ENCODE data around the gene GNL1. TPM values are rescaled to one million over a fixed set of nuclear protein-coding genes. Genes with fewer than 3 reads are reported as not detected.
A peak's percentile ranks its signal among the peaks of the same experiment; 100 is the strongest.

GNL1 gene
- total and polyA plus RNA-seq, 9 donors = 42.4 to 128 (median 89.6) TPM

DNA sequence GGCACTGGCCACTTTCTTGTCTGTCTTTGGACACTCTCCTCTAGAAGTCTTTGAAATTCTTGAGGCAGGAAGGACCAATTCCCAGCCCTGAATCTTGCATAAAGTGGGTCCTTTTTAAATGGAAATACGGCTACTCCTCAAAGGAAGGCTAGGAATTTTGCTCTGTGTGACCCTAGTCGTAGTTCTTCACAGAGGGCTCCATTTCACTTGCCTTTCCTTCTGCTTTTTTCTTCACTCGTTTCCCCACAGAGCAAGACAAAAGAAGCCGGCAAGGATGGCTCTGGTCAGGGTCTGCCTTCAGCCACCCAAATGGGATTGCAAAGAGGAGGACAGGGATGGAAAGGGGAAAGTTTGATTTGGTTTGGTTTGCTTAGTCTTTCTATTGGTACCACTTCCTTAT is 41.2 kb downstream of the GNL1 start:
- Histone ChIP-seq H3K27ac (peak overlapping the region in 1 of 2 donors; percentile 19), H3K4me1 (ENCODE audit: insufficient read depth) (peaks cover 1% of the 10 kb centered on the region), H3K4me3 (no peak overlapping the region), H3K36me3 (no peaks in the 10 kb centered on the region), H3K27me3 (no peaks in the 10 kb centered on the region), H3K9me3 (no peaks in the 10 kb centered on the region)
- DNase-seq = no peak
- intact Hi-C loops (cut with DNase I) = no loop called here
- no peak for TF ChIP-seq CTCF (IDR thresholded peaks at IDR 0.05)
- TF ChIP-seq EP300 (IDR thresholded peaks at IDR 0.05) = no peak
- TF ChIP-seq POLR2A (IDR thresholded peaks at IDR 0.05) = no peak
- 37 to 45% (median 37%) methylated on average over 4 of the region's 4 CpGs for WGBS, 3 donors

- Histone ChIP-seq H3K9me3 (no peaks in the 10 kb centered on the region), H3K27me3 (no peaks in the 10 kb centered on the region), H3K36me3 (no peaks in the 10 kb centered on the region), H3K4me3 (no peak overlapping the region), H3K27ac (no peak overlapping the region), H3K4me1 (ENCODE audit: insufficient read depth) (peaks cover 1% of the 10 kb centered on the region)
- TF ChIP-seq POLR2A (IDR thresholded peaks at IDR 0.05) = no peak
- TF ChIP-seq CTCF (IDR thresholded peaks at IDR 0.05) = no peak
- TF ChIP-seq EP300 (IDR thresholded peaks at IDR 0.05) = no peak
- 80 to 85% (median 83%) methylated on average over 2 of the region's 2 CpGs for WGBS, 3 donors
- no peak for DNase-seq
- intact Hi-C loops (cut with DNase I) = no loop called here
Measured at GRCh38 chr6:30513451-30513850, 42.8 kb downstream of the GNL1 start.

DNA sequence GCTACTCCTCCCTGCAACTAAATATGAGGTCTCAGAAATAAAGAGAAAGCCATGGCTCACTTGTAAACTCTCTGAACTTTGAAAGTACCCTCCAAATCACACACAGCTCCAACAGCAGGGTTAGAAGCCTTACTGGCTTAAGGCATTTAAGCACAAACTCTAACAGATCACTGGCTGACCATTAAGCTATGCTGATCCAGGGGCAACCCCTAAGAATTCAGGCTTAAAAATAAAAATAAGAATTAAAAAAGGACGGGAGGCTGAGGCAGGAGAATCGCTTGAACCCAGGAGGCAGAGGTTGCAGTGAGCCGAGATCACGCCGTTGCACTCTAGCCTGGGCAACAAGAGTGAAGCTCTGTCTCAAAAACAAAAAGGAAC is 45.1 kb downstream of the GNL1 start:
- no peak overlapping the region for H3K27ac ChIP-seq
- no peaks in the 10 kb centered on the region for H3K4me1 ChIP-seq (ENCODE audit: insufficient read depth)
- no peak for TF ChIP-seq POLR2A (IDR thresholded peaks at IDR 0.05)
- TF ChIP-seq EP300 (IDR thresholded peaks at IDR 0.05) = no peak
- TF ChIP-seq CTCF (IDR thresholded peaks at IDR 0.05) = no peak
- H3K9me3 ChIP-seq = no peaks in the 10 kb centered on the region
- intact Hi-C loops (cut with DNase I) = no loop called here
- WGBS, 3 donors = 65 to 67% (median 66%) methylated on average over 5 of the region's 5 CpGs
- DNase-seq = no peak
- H3K27me3 ChIP-seq = no peaks in the 10 kb centered on the region
- H3K36me3 ChIP-seq = no peaks in the 10 kb centered on the region
- H3K4me3 ChIP-seq = no peak overlapping the region

- H3K27me3 ChIP-seq = no peaks in the 10 kb centered on the region
- no peak overlapping the region for H3K27ac ChIP-seq
- no peaks in the 10 kb centered on the region for H3K4me1 ChIP-seq (ENCODE audit: insufficient read depth)
- DNase-seq = no peak
- H3K4me3 ChIP-seq = no peak overlapping the region
- TF ChIP-seq CTCF (IDR thresholded peaks at IDR 0.05) (no peak), POLR2A (IDR thresholded peaks at IDR 0.05) (no peak), EP300 (IDR thresholded peaks at IDR 0.05) (no peak)
- H3K36me3 ChIP-seq = no peaks in the 10 kb centered on the region
- WGBS, 3 donors = 71 to 78% (median 72%) methylated on average over 10 of the region's 10 CpGs
- H3K9me3 ChIP-seq = no peaks in the 10 kb centered on the region
- intact Hi-C loops (cut with DNase I) = no loop called here
Measured at GRCh38 chr6:30510419-30511168, 45.7 kb downstream of the GNL1 start.

Measured in ovary (tissue), 9 donors.